ENCODE measurements around the gene GRIA1. TPM values are rescaled to one million over a fixed set of nuclear protein-coding genes. Genes with fewer than 3 reads are reported as not detected.

GRIA1 gene
- total RNA-seq, 1 donor from 2014 or later, result 3.3 TPM

GRCh38 chr5:153584126-153584959 is 93.9 kb downstream of the GRIA1 start:
- H3K4me3 Mint-ChIP-seq, result no peak overlapping the region
- peaks cover 4% of the 10 kb centered on the region for H3K36me3 Mint-ChIP-seq
- no peaks in the 10 kb centered on the region for H3F3A ChIP-seq (ENCODE audit: low read depth)
- peak overlapping the region; percentile 74 for H3K27ac Mint-ChIP-seq
- no peak overlapping the region for H2AFZ ChIP-seq (replicated peaks)
- no peaks in the 10 kb centered on the region for H3K36me3 ChIP-seq
- no peaks in the 10 kb centered on the region for H3K79me2 ChIP-seq (ENCODE audit: low read depth)
- H3K9me3 ChIP-seq (ENCODE audit: low read depth), result no peaks in the 10 kb centered on the region
- H3K27ac ChIP-seq, result no peak overlapping the region
- no peaks in the 10 kb centered on the region for H3K27me3 ChIP-seq
- TF ChIP-seq EZH2phosphoT487 (IDR thresholded peaks at IDR 0.05) (no peak), CTCF (IDR thresholded peaks at IDR 0.05) (no peak), EZH2 (IDR thresholded peaks at IDR 0.05) (no peak)
- no peaks in the 10 kb centered on the region for H4K20me1 ChIP-seq (ENCODE audit: low read depth)
- no peak for DNase-seq (ENCODE audit: low spot score)
- no peak overlapping the region for H3K4me3 ChIP-seq
- peaks cover 7% of the 10 kb centered on the region for H3K27me3 Mint-ChIP-seq (ENCODE audit: insufficient read depth, low read depth)
- no peak overlapping the region for H3K4me2 ChIP-seq
- peaks cover 22% of the 10 kb centered on the region for H3K4me1 Mint-ChIP-seq
- peaks cover 11% of the 10 kb centered on the region for H3K4me1 ChIP-seq
- H3K9me3 Mint-ChIP-seq, result peaks cover 4% of the 10 kb centered on the region
- no peak overlapping the region for H3K9ac ChIP-seq

GRCh38 chr5:153584960-153585359 is 94.5 kb downstream of the GRIA1 start:
- no peak for TF ChIP-seq CTCF (IDR thresholded peaks at IDR 0.05)
- TF ChIP-seq EZH2phosphoT487 (IDR thresholded peaks at IDR 0.05), result no peak
- TF ChIP-seq EZH2 (IDR thresholded peaks at IDR 0.05), result no peak
- H3K36me3 Mint-ChIP-seq, result peaks cover 4% of the 10 kb centered on the region
- Histone ChIP-seq H3K9me3 (ENCODE audit: low read depth) (no peaks in the 10 kb centered on the region), H3K36me3 (no peaks in the 10 kb centered on the region), H3K27me3 (no peaks in the 10 kb centered on the region), H3K4me3 (no peak overlapping the region), H4K20me1 (ENCODE audit: low read depth) (no peaks in the 10 kb centered on the region), H3K79me2 (ENCODE audit: low read depth) (no peaks in the 10 kb centered on the region), H3K9ac (no peak overlapping the region), H3K27ac (no peak overlapping the region), H3K4me1 (peaks cover 11% of the 10 kb centered on the region), H3F3A (ENCODE audit: low read depth) (no peaks in the 10 kb centered on the region), H3K4me2 (no peak overlapping the region), H2AFZ (replicated peaks) (no peak overlapping the region)
- H3K27ac Mint-ChIP-seq, result peak overlapping the region; percentile 23
- DNase-seq (ENCODE audit: low spot score), result no peak
- no peak overlapping the region for H3K4me3 Mint-ChIP-seq
- peaks cover 22% of the 10 kb centered on the region for H3K4me1 Mint-ChIP-seq
- peaks cover 4% of the 10 kb centered on the region for H3K9me3 Mint-ChIP-seq
- peaks cover 1% of the 10 kb centered on the region for H3K27me3 Mint-ChIP-seq (ENCODE audit: insufficient read depth, low read depth)

- peaks cover 8% of the 10 kb centered on the region for H3K4me1 ChIP-seq
- H3K9ac ChIP-seq, result no peak overlapping the region
- no peak overlapping the region for H2AFZ ChIP-seq (replicated peaks)
- Mint-ChIP-seq H3K27ac (no peak overlapping the region), H3K4me3 (no peak overlapping the region), H3K9me3 (peaks cover 4% of the 10 kb centered on the region), H3K4me1 (peaks cover 20% of the 10 kb centered on the region), H3K27me3 (ENCODE audit: insufficient read depth, low read depth) (no peaks in the 10 kb centered on the region), H3K36me3 (peaks cover 5% of the 10 kb centered on the region)
- H4K20me1 ChIP-seq (ENCODE audit: low read depth), result no peaks in the 10 kb centered on the region
- H3K36me3 ChIP-seq, result no peaks in the 10 kb centered on the region
- TF ChIP-seq EZH2 (IDR thresholded peaks at IDR 0.05), result no peak
- no peak for TF ChIP-seq CTCF (IDR thresholded peaks at IDR 0.05)
- no peak for TF ChIP-seq EZH2phosphoT487 (IDR thresholded peaks at IDR 0.05)
- H3K4me3 ChIP-seq, result no peak overlapping the region
- H3K9me3 ChIP-seq (ENCODE audit: low read depth), result no peaks in the 10 kb centered on the region
- H3K79me2 ChIP-seq (ENCODE audit: low read depth), result no peaks in the 10 kb centered on the region
- no peak overlapping the region for H3K27ac ChIP-seq
- no peaks in the 10 kb centered on the region for H3F3A ChIP-seq (ENCODE audit: low read depth)
- no peak for DNase-seq (ENCODE audit: low spot score)
- H3K4me2 ChIP-seq, result no peak overlapping the region
- no peaks in the 10 kb centered on the region for H3K27me3 ChIP-seq
These were observed 95.3 kb downstream of the GRIA1 start for GRCh38 chr5:153585622-153586277.

All from neural progenitor cell (in vitro differentiated cells).